GM13976 (cell line): ENCODE data around the gene ATP1A2.

ENCODE experiments used
- DNase-seq: peaks from one replicate; pipeline ENCODE4 v3.0.0; 2012; ENCODE audit warnings: low spot score
- CTCF ChIP-seq: IDR thresholded peaks from 2 replicates; pipeline ENCODE4 v1.5.1; 2012; ENCODE audit warnings: borderline replicate concordance, mild to moderate bottlenecking; ENCODE audit not compliant: insufficient read depth; ENCODE audit errors: extremely low read depth, missing control alignments, control extremely low read depth
- in situ Hi-C: fragments of 300-500 bp; cut with MboI; formaldehyde crosslinking; loops from one replicate; pipeline ENCODE4 v1.12.0; 2022; ENCODE audit warnings: low sequenced_read_pairs, mixed read lengths, inconsistent platforms; ENCODE audit not compliant: unreplicated experiment

The ATP1A2 gene

GRCh38 chr1:160144921-160145320 lies 29.4 kb downstream of the ATP1A2 start:
- in situ Hi-C loops, result no loop called here
- no peak for TF ChIP-seq CTCF

GRCh38 chr1:160146107-160146506 lies 30.5 kb downstream of the ATP1A2 start:
- in situ Hi-C loops, result no loop called here
- no peak for TF ChIP-seq CTCF
- no peak for DNase-seq

More at GRCh38 chr1:160144921-160145320, 29.4 kb downstream of the ATP1A2 start:
- DNase-seq, result no peak

- TF ChIP-seq CTCF, result no peak
- no peak for DNase-seq
- in situ Hi-C loops, result no loop called here
These were observed 32.6 kb downstream of the ATP1A2 start for GRCh38 chr1:160148121-160148520.

GRCh38 chr1:160149233-160149632 lies 33.7 kb downstream of the ATP1A2 start:
- TF ChIP-seq CTCF, result no peak
- in situ Hi-C loops, result no loop called here
- DNase-seq, result no peak

DNA sequence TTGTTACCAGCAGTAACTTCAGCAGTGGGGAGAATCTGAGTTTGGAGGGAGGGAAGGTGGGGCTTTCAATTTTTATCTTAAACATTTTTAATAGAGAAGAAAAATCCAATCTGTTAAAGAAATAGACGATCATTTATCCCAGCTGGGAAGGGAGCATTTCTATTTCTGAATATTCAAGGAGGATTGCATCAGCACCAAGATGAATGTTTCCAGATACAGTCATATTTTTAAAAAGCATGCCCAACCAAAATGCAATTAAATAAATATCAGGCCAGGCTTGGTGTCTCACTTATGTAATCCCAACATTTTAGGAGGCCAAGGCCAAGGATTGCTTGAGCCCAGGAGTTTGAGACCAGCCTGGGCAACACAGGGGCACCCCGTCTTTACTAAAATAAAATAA lies 34.2 kb downstream of the ATP1A2 start:
- in situ Hi-C loops, result no loop called here
- no peak for DNase-seq
- no peak for TF ChIP-seq CTCF

- no peak for DNase-seq
- in situ Hi-C loops, result no loop called here
These were observed 35.7 kb downstream of the ATP1A2 start, which contains the start of gene ATP1A4 for GRCh38 chr1:160151303-160151702. ATP1A4 (plus strand) TSS chr1:160151603; CDS start chr1:160152041, 438 bp downstream.

More at GRCh38 chr1:160151303-160151702, 35.7 kb downstream of the ATP1A2 start, which contains the start of gene ATP1A4:
- TF ChIP-seq CTCF, result no peak
